GM19452 (cell line): ENCODE results near the gene C6orf15.

Experiments
- ATAC-seq: cut with Tn5 transposase; IDR thresholded peaks from one replicate; pipeline ENCODE4 v1.9.1; 2021; ENCODE audit not compliant: unreplicated experiment

The C6orf15 gene

DNA sequence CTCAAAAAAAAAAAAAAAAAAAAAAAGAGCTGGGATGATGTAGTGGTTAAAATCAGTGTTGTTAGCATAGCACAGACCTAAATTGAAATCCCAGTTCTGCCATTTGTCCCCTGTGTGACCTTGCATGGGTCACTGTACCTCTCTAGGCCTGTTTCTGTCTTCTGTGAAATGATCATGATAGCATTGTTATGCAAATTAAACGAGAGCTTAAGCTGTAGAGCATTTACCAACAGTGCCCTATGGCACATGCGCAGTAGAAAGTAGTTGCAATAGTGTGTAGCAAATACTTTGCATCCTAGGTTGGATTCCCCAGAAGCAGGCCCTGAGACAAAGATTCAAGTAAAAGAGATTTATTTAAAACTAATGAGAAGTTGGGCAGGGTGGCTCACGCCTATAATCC is 19.2 kb upstream of the C6orf15 start:
- no peak for ATAC-seq

- ATAC-seq: no peak
Observed at GRCh38 chr6:31130751-31131150, 18.4 kb upstream of the C6orf15 start.

GRCh38 chr6:31129130-31129529 is 16.8 kb upstream of the C6orf15 start:
- no peak for ATAC-seq

- ATAC-seq: no peak
Observed at GRCh38 chr6:31128093-31128676, 15.8 kb upstream of the C6orf15 start.

GRCh38 chr6:31126396-31127175 is 14.2 kb upstream of the C6orf15 start:
- no peak for ATAC-seq

DNA sequence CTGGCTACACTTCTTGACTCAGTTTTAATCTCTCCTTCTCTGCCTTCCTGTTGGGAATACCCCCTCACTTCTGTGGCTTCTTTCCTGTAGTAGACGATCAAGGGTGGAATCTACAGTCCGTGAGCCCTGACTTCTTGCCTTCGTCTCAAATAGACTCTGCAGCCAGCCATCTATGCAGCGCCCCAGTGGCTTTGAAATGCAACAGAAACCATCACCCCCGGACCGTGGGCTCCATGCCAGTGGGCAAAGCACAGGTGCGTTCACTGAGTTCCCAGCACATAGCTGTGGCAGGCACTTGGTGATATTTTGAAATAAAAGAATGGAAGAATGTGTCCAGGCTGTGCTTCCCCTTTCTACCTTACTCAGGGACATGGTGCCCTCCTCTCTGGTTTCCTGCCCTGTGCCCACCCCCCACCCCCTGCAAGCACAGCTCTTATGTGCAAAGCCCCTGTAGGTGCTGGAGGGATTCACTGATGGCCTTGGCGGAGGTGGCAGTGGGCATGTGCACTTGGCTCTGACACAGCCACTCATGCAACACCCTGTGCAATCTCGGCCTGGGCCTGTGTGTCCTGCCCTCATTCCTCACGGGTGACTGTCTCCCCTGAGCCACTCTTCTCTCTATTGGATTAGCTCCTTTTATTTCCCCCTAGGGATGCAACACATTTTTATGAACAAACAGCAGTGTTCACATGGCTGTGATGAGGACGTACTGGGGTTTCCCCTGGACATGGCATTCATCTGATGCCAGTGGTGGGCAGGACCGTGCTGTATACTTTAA is 13.4 kb upstream of the C6orf15 start:
- no peak for ATAC-seq

- ATAC-seq: no peak
Observed at GRCh38 chr6:31125162-31125561, 12.8 kb upstream of the C6orf15 start.

DNA sequence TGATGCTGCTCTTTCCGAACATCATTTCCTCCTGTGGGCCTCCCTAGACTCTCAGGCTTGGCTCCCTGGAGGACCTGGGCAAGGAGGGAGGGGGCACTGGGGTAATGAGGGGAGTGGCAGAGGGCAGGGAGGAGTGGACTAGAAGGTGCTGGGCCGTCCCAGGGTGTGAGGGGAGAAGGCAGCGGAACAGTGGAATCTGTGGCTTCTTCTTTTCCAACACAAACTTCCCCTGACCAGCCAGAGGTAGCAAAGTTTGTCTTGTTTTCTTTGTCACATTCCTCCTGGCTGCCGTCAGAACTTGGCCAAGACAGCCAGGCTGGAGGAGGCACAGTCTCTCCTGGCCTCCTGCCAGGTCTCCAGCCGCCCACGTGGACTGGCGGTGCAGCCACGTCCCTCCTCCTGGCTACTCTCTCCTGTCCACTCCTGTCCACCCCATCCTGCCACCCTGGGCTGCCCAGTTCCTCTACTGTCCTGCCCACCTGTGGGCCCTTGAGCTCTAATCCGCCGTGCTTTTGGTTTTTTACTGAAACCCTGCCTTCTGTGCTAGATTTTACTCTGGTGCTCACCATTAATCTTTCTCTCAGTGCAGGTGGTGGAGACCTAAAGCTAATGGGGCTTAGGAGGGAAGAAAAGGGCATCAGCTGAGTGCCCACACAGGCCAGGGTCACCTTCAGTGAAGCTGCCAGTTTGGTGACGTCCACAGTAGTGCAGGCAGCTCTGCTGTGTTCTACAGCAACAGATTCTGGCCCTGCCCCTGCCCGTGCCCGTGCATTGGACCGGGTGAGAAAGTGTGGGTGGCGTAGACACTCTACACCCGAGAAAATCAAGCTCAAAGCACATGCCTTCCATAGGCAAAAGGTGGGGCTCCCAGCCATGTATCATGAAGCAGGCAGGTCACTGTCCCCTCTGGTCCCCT is 10.7 kb upstream of the C6orf15 start:
- no peak for ATAC-seq

- no peak for ATAC-seq
Observed at GRCh38 chr6:31121131-31121790, 8.9 kb upstream of the C6orf15 start.

- no peak for ATAC-seq
Observed at GRCh38 chr6:31120151-31120915, 8.0 kb upstream of the C6orf15 start, which contains the start of gene CDSN. TSS of gene CDSN (minus strand) at chr6:31120446. CDS start at chr6:31120419, 27 bp downstream.

DNA sequence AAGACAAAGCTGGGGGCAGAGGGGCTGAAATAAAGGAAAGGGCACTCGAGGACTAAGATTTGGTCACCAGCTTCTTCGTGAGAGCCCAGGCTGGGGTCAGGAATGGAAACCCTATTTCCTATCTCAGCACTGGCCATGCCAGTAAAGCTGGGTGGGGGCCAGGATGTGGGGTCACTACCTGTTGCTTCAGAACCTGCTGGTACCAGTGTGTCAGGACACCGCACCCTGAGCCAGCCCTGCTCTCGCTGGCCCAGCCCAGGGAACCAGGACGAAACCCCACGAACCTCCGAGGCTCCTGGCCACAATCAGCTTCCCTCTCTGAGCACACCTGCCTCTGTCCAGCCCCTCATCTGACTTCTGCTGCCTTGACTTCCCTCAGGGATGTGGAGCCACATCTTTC is 5.8 kb upstream of the C6orf15 start:
- ATAC-seq: no peak

DNA sequence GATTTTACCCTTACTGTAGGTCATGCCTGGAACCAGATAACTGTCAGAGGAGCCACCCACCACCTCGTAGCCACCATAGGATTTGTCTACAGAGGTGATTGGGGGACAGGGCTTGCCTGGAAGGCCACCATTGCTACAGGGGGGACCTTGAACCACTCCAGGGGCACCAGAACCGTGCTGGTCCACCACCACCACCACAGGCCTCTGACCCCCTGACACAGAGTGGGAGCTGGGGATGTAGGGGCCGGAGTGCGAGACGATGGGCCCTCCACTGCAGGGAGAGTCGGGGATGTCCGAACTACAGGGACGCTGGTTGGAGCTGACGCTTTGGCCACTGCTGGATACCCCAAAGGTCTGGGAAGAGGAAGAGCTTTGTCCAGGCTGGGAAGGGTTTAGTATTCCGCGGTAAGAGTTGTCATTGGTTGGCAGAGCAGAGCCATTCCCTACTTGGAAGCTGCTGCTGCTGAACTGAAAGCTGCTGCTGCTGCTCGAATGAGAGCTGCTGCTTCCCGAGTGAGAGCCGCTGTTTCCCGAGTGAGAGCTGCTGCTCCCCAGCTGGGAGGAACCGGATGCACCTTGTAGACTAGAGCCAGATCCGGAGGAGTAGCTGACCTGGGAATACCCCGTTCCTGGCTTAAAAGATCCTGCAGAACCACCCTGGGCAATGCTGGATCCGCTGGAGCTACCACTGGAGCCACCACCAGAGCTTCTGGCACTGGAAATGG is 4.4 kb upstream of the C6orf15 start:
- no peak for ATAC-seq

DNA sequence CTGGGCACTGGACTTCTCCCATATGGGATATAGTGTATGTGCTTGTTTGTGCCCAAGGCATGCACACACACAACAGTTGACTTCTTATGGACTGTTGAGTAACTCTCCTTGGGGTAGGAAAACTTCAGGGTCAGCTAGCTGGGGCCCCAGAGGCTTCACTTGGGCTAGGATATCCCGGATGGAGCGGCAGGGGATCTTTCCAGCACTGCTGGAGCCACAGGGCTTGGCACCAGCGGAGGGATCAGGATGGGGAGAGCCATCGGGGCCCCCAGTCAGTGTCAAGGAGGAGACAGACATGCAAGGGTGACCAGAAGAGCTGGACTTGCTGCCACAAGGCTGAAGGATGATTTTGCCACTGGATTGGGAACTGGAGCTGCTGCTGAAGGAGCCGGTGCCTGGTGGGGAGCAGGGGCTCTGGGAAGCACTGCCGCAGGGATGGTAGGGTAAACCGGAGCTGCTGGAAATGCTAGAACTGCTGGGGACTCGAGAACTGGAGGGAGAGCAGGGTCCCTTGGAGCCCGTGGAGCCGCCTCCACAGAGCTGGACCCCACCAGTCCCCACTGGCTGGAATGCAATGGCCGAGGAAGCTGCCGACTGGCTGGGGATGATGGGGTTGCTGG is 3.7 kb upstream of the C6orf15 start:
- ATAC-seq: no peak

- ATAC-seq: no peak
Observed at GRCh38 chr6:31114970-31115849, 2.8 kb upstream of the C6orf15 start.

DNA sequence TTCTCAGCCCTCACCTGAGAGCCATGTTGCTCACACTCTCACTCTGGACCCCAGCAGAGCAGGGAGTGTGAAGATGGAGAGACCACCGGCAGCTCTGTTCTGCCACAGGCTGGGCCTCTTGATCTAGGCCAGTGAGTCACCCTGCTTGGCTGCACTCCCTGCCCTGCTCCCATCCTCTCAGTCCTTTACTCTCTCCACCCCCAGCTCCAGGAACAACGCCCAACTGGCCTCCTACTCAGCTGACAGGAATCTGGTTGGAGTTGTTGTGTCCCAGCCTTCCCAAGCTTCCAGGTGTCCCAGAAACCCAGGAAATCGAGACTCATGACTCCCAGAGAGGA is 2.1 kb upstream of the C6orf15 start, which contains the start of gene PSORS1C1:
Gene PSORS1C1, plus strand, starts transcription at position 260 of the 338 bp plus-strand sequence. CDS start 14,833 bp downstream, outside the sequence.
- ATAC-seq: no peak

DNA sequence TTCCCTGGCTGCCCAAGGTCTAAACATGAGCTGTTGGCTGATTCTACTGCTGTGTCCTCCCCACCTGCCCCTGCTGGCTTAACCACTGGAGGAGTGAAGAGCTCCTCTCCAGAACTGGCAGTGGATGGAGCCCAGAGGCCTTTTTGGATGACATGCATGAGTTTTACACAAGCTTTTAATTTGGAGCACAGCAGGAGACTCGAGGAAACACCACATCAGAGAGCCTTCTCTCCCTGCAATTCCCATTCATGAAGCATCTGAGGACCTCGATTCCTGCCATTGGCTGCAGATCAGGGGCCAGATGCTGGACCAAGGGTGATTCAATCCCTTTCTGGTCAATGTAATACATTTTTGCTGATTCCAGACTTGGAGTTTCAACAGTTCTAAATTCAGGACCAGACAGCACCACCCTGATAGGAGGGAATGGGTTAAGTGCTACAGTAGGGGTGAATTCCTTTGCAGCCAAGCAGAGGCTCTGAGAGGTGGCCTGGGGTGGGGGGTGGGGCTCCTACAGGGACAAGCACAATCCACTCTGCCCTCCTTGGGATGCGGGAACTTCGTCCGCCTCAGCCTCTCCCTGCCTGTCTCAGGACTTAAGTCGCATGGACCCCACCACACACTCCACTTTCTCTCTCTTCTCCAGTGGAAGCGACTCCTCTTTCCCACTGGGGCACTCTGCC is 1.6 kb upstream of the C6orf15 start:
- no peak for ATAC-seq

GRCh38 chr6:31111712-31112111 is 663 bp downstream of the C6orf15 start:
- ATAC-seq: no peak
